Fibroblast of mammary gland (primary cell): Measurements from ENCODE around the gene SERPINA12.
"Not testable (repeated sequence)": the region's sequence is repeated elsewhere in the genome, so short reads cannot be mapped to it uniquely, and the experiment has no call there.

ENCODE experiments used
- DNase-seq: peaks from one replicate; pipeline ENCODE4 v3.0.0-alpha.2; 2010; ENCODE audit warnings: low read depth
- H3K4me3 ChIP-seq: 2 replicates; pipeline ENCODE4 v1.5.1; 2011; ENCODE audit warnings: low read depth, mild to moderate bottlenecking, low read length, moderate library complexity; ENCODE audit not compliant: control insufficient read depth
- CTCF ChIP-seq: conservative IDR thresholded peaks from 2 replicates; pipeline ENCODE4 v1.5.1; 2011; ENCODE audit warnings: low read depth, low read length, inconsistent platforms; ENCODE audit not compliant: control insufficient read depth, insufficient read depth

Gene SERPINA12

GRCh38 chr14:94521375-94522114 is 12.3 kb upstream of the SERPINA12 start:
- no peak for DNase-seq
- no peak overlapping the region for H3K4me3 ChIP-seq
- TF ChIP-seq CTCF, result no peak

- no peak for DNase-seq
- no peak for TF ChIP-seq CTCF
- no peak overlapping the region for H3K4me3 ChIP-seq
These were observed 8.5 kb upstream of the SERPINA12 start for GRCh38 chr14:94517641-94518257.

GRCh38 chr14:94517248-94517640 is 8.0 kb upstream of the SERPINA12 start:
- TF ChIP-seq CTCF, result no peak
- H3K4me3 ChIP-seq, result no peak overlapping the region
- no peak for DNase-seq

- TF ChIP-seq CTCF, result no peak
- DNase-seq, result no peak
- no peak overlapping the region for H3K4me3 ChIP-seq
These were observed 6.6 kb upstream of the SERPINA12 start for GRCh38 chr14:94515856-94516255.

- DNase-seq, result no peak
- TF ChIP-seq CTCF, result no peak
- H3K4me3 ChIP-seq, result no peak overlapping the region
These were observed 6.2 kb upstream of the SERPINA12 start for GRCh38 chr14:94515426-94515825.

GRCh38 chr14:94514351-94514750 is 5.1 kb upstream of the SERPINA12 start:
- no peak for TF ChIP-seq CTCF
- no peak for DNase-seq
- no peak overlapping the region for H3K4me3 ChIP-seq

GRCh38 chr14:94510481-94510880 is 1.2 kb upstream of the SERPINA12 start:
- H3K4me3 ChIP-seq, DNase-seq: not testable (repeated sequence)
